Uterus (tissue), 4 donors: ENCODE data around the gene MRPL21. TPM values are rescaled to one million over a fixed set of nuclear protein-coding genes. Genes with fewer than 3 reads are reported as not detected.

Experiments used
- DNase-seq, 2 donors: peaks; one replicate each; pipeline ENCODE4 v3.0.0-alpha.2; 2019 to 2020
- H3K27ac ChIP-seq, 2 donors: fragments of 200-600 bp; sonication (generic); 1 replicate in 1 of 2; 2 replicates in 1 of 2; pipeline ENCODE4 v1.5.1; 2016 to 2018
- H3K27me3 ChIP-seq, 2 donors: fragments of 200-600 bp; sonication (generic); one replicate each; pipeline ENCODE4 v1.5.1; 2018 to 2019; ENCODE audit warnings: control low read depth in 1 of 2
- H3K36me3 ChIP-seq, 2 donors: fragments of 200-600 bp; sonication (generic); one replicate each; pipeline ENCODE4 v1.5.1; 2019; ENCODE audit warnings: control low read depth in 1 of 2
- H3K4me1 ChIP-seq, 2 donors: fragments of 200-600 bp; sonication (generic); one replicate each; pipeline ENCODE4 v1.5.1; 2018 to 2019; ENCODE audit warnings: control low read depth in 1 of 2
- H3K4me3 ChIP-seq, 2 donors: fragments of 200-600 bp; sonication (generic); 1 replicate in 1 of 2; 2 replicates in 1 of 2; pipeline ENCODE4 v1.5.1; 2018 to 2019; ENCODE audit warnings: mild to moderate bottlenecking in 1 of 2
- H3K9me3 ChIP-seq, 2 donors: fragments of 200-600 bp; sonication (generic); one replicate each; pipeline ENCODE4 v1.5.1; 2019; ENCODE audit warnings: control low read depth in 1 of 2
- CTCF ChIP-seq, 4 experiments: fragments of 200-600 bp in 2 of 4; fragments of 450-650 bp in 2 of 4; sonication (generic) in 2 of 4; IDR thresholded peaks; one replicate each; pipeline ENCODE4 v1.5.1; 2016 to 2019; ENCODE audit warnings: antibody characterized with exemption in 4 of 4, mild to moderate bottlenecking in 2 of 4, moderate library complexity in 1 of 4
- POLR2A ChIP-seq, 2 donors: fragments of 450-650 bp; IDR thresholded peaks; one replicate each; pipeline ENCODE4 v1.6.1; 2016; ENCODE audit warnings: antibody characterized with exemption in 2 of 2, mild to moderate bottlenecking in 1 of 2, moderate library complexity in 1 of 2
- intact Hi-C: fragments of 100-400 bp; cut with DNase I; formaldehyde crosslinking; loops from one replicate; pipeline ENCODE4 v1.15.1; 2023; ENCODE audit warnings: low total_unique reads
- total RNA-seq, 4 donors: library from RNA; depleted of rRNA in 3 of 4; stranded (reverse); fragments of >200 nt in 3 of 4; gene quantifications; one replicate each; pipeline versions ENCODE4 v1.1.0 to v1.2.4, GENCODE V29; 2014 to 2023
- donor health status: DM: yes; HTN: yes; CAD: no.

MRPL21 gene
- total RNA-seq, 4 donors from 2014 or later = 29.2 to 52.7 (median 36.9) TPM

GRCh38 chr11:68908273-68908672, 4.6 kb upstream of the MRPL21 start:
- Histone ChIP-seq H3K27ac (no peak overlapping the region), H3K4me1 (peaks cover 0 to 13% of the 10 kb centered on the region in 2 donors), H3K4me3 (no peak overlapping the region), H3K27me3 (no peaks in the 10 kb centered on the region), H3K36me3 (no peaks in the 10 kb centered on the region), H3K9me3 (no peaks in the 10 kb centered on the region)
- TF ChIP-seq POLR2A (IDR thresholded peaks at IDR 0.05) (no peak), CTCF (IDR thresholded peaks at IDR 0.05) (no peak)
- intact Hi-C loops = loop anchor here (10.0 kb wide), 1 partner anchor 757 kb away; no protein-coding TSS in a partner anchor
- DNase-seq = no peak

GRCh38 chr11:68905421-68906360, 2.1 kb upstream of the MRPL21 start:
- H3K36me3 ChIP-seq = no peaks in the 10 kb centered on the region
- no peak overlapping the region for H3K4me3 ChIP-seq
- intact Hi-C loops = loop anchor here (10.0 kb wide), 1 partner anchor 759 kb away; no protein-coding TSS in a partner anchor
- H3K27me3 ChIP-seq = no peaks in the 10 kb centered on the region
- no peaks in the 10 kb centered on the region for H3K9me3 ChIP-seq
- TF ChIP-seq POLR2A (IDR thresholded peaks at IDR 0.05) (no peak), CTCF (IDR thresholded peaks at IDR 0.05) (no peak)
- no peak overlapping the region for H3K27ac ChIP-seq
- peaks cover 0 to 13% of the 10 kb centered on the region in 2 donors for H3K4me1 ChIP-seq
- no peak for DNase-seq

- DNase-seq = peak; percentile 31 to 36
- no peaks in the 10 kb centered on the region for H3K36me3 ChIP-seq
- H3K4me1 ChIP-seq = peaks cover 0 to 13% of the 10 kb centered on the region in 2 donors
- H3K27me3 ChIP-seq = no peaks in the 10 kb centered on the region
- H3K4me3 ChIP-seq = peak overlapping the region; percentile 63 to 79
- H3K27ac ChIP-seq = peak overlapping the region; percentile 81 to 87
- intact Hi-C loops = loop anchor here (5.0 to 10.0 kb wide), 2 partner anchors 183 to 760 kb away; no protein-coding TSS in a partner anchor
- H3K9me3 ChIP-seq = no peaks in the 10 kb centered on the region
- TF ChIP-seq POLR2A (IDR thresholded peaks at IDR 0.05) (no peak), CTCF (IDR thresholded peaks at IDR 0.05) (no peak)
These were observed 716 bp upstream of the MRPL21 start for GRCh38 chr11:68904248-68904847.

GRCh38 chr11:68900835-68901381, 2.7 kb downstream of the MRPL21 start:
- DNase-seq = no peak
- Histone ChIP-seq H3K4me3 (no peak overlapping the region), H3K9me3 (no peaks in the 10 kb centered on the region), H3K27ac (no peak overlapping the region), H3K4me1 (peaks cover 0 to 13% of the 10 kb centered on the region in 2 donors), H3K36me3 (no peaks in the 10 kb centered on the region), H3K27me3 (no peaks in the 10 kb centered on the region)
- intact Hi-C loops = loop anchor here (5.0 to 10.0 kb wide), 2 partner anchors 186 to 764 kb away; no protein-coding TSS in a partner anchor
- TF ChIP-seq POLR2A (IDR thresholded peaks at IDR 0.05) (no peak), CTCF (IDR thresholded peaks at IDR 0.05) (no peak)
